Measurements from ENCODE around the gene OR6K2.
A peak's percentile ranks its signal among the peaks of the same experiment; 100 is the strongest.

The OR6K2 gene

GRCh38 chr1:158687037-158687436 is 13.4 kb downstream of the OR6K2 start:
- no peak overlapping the region for H3K27ac ChIP-seq (replicated peaks)
- TF ChIP-seq GABPA (IDR thresholded peaks at IDR 0.05; ENCODE audit: low read depth) = no peak
- TF ChIP-seq POLR2AphosphoS5 (IDR thresholded peaks at IDR 0.05; ENCODE audit: low read depth) = no peak
- TF ChIP-seq, protein P1, sequence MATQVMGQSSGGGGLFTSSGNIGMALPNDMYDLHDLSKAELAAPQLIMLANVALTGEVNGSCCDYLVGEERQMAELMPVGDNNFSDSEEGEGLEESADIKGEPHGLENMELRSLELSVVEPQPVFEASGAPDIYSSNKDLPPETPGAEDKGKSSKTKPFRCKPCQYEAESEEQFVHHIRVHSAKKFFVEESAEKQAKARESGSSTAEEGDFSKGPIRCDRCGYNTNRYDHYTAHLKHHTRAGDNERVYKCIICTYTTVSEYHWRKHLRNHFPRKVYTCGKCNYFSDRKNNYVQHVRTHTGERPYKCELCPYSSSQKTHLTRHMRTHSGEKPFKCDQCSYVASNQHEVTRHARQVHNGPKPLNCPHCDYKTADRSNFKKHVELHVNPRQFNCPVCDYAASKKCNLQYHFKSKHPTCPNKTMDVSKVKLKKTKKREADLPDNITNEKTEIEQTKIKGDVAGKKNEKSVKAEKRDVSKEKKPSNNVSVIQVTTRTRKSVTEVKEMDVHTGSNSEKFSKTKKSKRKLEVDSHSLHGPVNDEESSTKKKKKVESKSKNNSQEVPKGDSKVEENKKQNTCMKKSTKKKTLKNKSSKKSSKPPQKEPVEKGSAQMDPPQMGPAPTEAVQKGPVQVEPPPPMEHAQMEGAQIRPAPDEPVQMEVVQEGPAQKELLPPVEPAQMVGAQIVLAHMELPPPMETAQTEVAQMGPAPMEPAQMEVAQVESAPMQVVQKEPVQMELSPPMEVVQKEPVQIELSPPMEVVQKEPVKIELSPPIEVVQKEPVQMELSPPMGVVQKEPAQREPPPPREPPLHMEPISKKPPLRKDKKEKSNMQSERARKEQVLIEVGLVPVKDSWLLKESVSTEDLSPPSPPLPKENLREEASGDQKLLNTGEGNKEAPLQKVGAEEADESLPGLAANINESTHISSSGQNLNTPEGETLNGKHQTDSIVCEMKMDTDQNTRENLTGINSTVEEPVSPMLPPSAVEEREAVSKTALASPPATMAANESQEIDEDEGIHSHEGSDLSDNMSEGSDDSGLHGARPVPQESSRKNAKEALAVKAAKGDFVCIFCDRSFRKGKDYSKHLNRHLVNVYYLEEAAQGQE (IDR thresholded peaks at IDR 0.05; ENCODE audit: insufficient replicate concordance, low read depth) = no peak
- no peak for TF ChIP-seq CTCF (IDR thresholded peaks at IDR 0.05; ENCODE audit: insufficient read depth, low read length)
- no peak for TF ChIP-seq SPI1 (IDR thresholded peaks at IDR 0.05; ENCODE audit: borderline replicate concordance, low read depth)
- no peak for DNase-seq (ENCODE audit: low read depth in 1 of 2, low spot score in 1 of 2)

DNA sequence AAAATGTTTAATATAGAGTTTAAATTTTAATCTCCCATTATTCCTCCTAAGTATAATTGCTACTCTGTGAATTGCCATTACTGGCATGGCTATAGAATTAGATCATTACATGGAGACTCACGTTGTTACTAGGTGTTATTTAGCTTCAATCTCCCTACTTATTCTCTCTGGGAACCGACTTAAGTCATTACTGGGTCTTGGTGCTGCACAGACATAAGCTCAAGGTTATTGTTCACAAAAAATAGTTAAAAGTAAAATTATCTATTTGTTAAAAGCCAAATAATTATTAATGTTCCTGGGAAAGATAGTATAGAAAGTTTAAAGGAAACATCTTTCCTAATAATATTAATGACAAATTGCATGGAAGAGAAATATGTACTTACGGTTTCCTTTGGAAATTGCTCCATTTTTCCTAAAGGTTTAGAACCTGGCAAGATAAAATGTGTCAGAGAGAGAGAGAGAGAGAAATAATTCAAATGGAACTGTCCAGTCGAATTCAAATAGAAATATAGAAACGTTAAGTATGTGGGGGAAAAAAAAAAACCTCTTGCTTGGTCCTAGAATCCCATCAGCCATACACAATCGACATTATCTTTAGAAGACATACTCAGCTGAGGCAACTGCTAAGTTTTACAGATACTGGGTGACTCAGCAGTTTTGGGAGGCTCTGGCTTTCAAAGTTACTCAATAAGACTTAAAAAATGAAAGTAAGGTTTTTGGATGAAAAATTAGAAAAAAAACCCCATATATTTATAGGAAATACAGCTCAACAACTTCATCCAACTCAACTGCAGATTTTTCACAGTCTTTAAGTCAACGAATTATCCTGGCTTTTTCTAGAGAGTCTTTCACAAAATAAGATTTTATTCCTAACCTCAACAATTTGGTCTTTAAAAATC is 14.1 kb downstream of the OR6K2 start, which contains the start of gene SPTA1:
TSS of gene SPTA1 (minus strand) at position 605 of the 899 bp plus-strand sequence. CDS start at position 407, 198 bp downstream.
- H3K4me3 ChIP-seq (replicated peaks; ENCODE audit: insufficient read depth, low read length) = no peak within 1 kb of the TSS
- no peak for TF ChIP-seq SPI1 (IDR thresholded peaks at IDR 0.05; ENCODE audit: borderline replicate concordance, low read depth)
- peak; percentile 27 to 61 for DNase-seq (ENCODE audit: low read depth in 1 of 2, low spot score in 1 of 2)
- no peak within 1 kb of the TSS for H3K27ac ChIP-seq (replicated peaks)
- no peaks in the 10 kb centered on the region for H3K27me3 ChIP-seq (ENCODE audit: insufficient read depth, poor library complexity, severe bottlenecking)

More at GRCh38 chr1:158687037-158687436, 13.4 kb downstream of the OR6K2 start:
- Histone ChIP-seq H3K27me3 (ENCODE audit: insufficient read depth, poor library complexity, severe bottlenecking) (no peaks in the 10 kb centered on the region), H3K4me3 (replicated peaks; ENCODE audit: insufficient read depth, low read length) (no peak overlapping the region)

- Histone ChIP-seq H3K27ac (replicated peaks) (no peak overlapping the region), H3K4me3 (replicated peaks; ENCODE audit: insufficient read depth, low read length) (no peak overlapping the region), H3K27me3 (ENCODE audit: insufficient read depth, poor library complexity, severe bottlenecking) (no peaks in the 10 kb centered on the region)
- TF ChIP-seq, protein P1 (IDR thresholded peaks at IDR 0.05; ENCODE audit: insufficient replicate concordance, low read depth) = no peak
- no peak for TF ChIP-seq CTCF (IDR thresholded peaks at IDR 0.05; ENCODE audit: insufficient read depth, low read length)
- TF ChIP-seq POLR2AphosphoS5 (IDR thresholded peaks at IDR 0.05; ENCODE audit: low read depth) = no peak
- no peak for TF ChIP-seq SPI1 (IDR thresholded peaks at IDR 0.05; ENCODE audit: borderline replicate concordance, low read depth)
- no peak for TF ChIP-seq GABPA (IDR thresholded peaks at IDR 0.05; ENCODE audit: low read depth)
- DNase-seq (ENCODE audit: low read depth in 1 of 2, low spot score in 1 of 2) = no peak
Observed at GRCh38 chr1:158685085-158685484, 15.4 kb downstream of the OR6K2 start.

DNA sequence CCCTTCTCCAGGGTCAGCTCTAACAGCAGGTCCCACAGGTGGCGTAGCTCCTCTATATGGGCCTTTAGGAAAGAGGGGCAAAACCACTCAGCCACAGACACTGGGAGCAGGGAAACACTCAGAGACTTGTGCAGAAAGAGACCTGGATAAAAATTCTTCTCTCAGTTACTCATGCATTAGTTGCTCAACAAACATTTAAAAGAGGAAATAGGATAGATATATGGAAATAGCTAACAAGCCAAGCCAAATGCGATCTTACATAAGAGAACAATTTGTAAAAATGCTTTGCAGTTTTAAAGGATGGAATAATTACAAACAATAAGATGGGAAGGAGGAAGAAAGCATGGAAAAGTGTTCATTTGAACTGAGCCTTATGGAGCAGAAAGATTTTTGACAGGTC is 18.8 kb downstream of the OR6K2 start:
- no peak for DNase-seq (ENCODE audit: low read depth in 1 of 2, low spot score in 1 of 2)
- Histone ChIP-seq H3K4me3 (replicated peaks; ENCODE audit: insufficient read depth, low read length) (no peak overlapping the region), H3K27me3 (ENCODE audit: insufficient read depth, poor library complexity, severe bottlenecking) (no peaks in the 10 kb centered on the region), H3K27ac (replicated peaks) (no peak overlapping the region)
- TF ChIP-seq CTCF (IDR thresholded peaks at IDR 0.05; ENCODE audit: insufficient read depth, low read length) = no peak
- peak; percentile 17; the same call in 1 of the 2 replicates for TF ChIP-seq SPI1 (IDR thresholded peaks at IDR 0.05; ENCODE audit: borderline replicate concordance, low read depth)

Data from HL-60 (cell line).